Colonic mucosa (tissue), 4 donors: ENCODE measurements around the gene SMIM7. TPM values are rescaled to one million over a fixed set of nuclear protein-coding genes. Genes with fewer than 3 reads are reported as not detected.
"Not testable (repeated sequence)": the region's sequence is repeated elsewhere in the genome, so short reads cannot be mapped to it uniquely, and the experiment has no call there.

Source experiments
- DNase-seq: peaks from one replicate; pipeline ENCODE4 v3.0.0-alpha.2; 2020
- H3K27ac ChIP-seq: fragments of 200-600 bp; one replicate; pipeline ENCODE4 v1.8.0; 2021
- H3K27me3 ChIP-seq: fragments of 200-600 bp; one replicate; pipeline ENCODE4 v1.8.0; 2021
- H3K36me3 ChIP-seq: fragments of 200-600 bp; one replicate; pipeline ENCODE4 v1.8.0; 2021
- H3K4me1 ChIP-seq: fragments of 200-600 bp; one replicate; pipeline ENCODE4 v1.8.0; 2021; ENCODE audit warnings: mild to moderate bottlenecking
- H3K4me3 ChIP-seq: fragments of 200-600 bp; one replicate; pipeline ENCODE4 v1.8.0; 2021
- H3K9ac ChIP-seq, 2 donors: one replicate each; pipeline ENCODE4 v1.7.0; 2013; ENCODE audit warnings: control low read depth in 2 of 2, low read depth in 2 of 2, low read length in 2 of 2
- H3K9me3 ChIP-seq: fragments of 200-600 bp; one replicate; pipeline ENCODE4 v1.8.0; 2021
- CTCF ChIP-seq: fragments of 200-600 bp; IDR thresholded peaks from one replicate; pipeline ENCODE4 v1.8.0; 2022; ENCODE audit warnings: antibody characterized with exemption, mild to moderate bottlenecking
- intact Hi-C: fragments of 100-400 bp; cut with DNase I; formaldehyde crosslinking; loops from one replicate; pipeline ENCODE4 v1.14.1; 2022
- total RNA-seq, 2 donors: library from RNA; stranded (reverse); fragmentation: NEBNext Ultra II Directional in 1 of 2; extraction: Animal tissue kit (Norgen Biotek cat#: 25700) in 1 of 2; gene quantifications; one replicate each; pipeline ENCODE4 v1.2.1, GENCODE V29; 2021
- donor health status: healthy.
- donor health status: DM: no; HTN: no; CAD: no.
- donor health status: DM: no; HTN: no; CAD: no.

The SMIM7 gene
- total RNA-seq, 2 donors from 2014 or later, result 58.2 to 64.8 TPM

- intact Hi-C loops, result no loop called here
Observed at GRCh38 chr19:16676101-16676798, 16.3 kb upstream of the SMIM7 start.

GRCh38 chr19:16673839-16674238, 13.9 kb upstream of the SMIM7 start:
- H3K36me3 ChIP-seq, H3K27me3 ChIP-seq, H3K9me3 ChIP-seq, H3K4me3 ChIP-seq, H3K4me1 ChIP-seq, intact Hi-C loops, H3K9ac ChIP-seq, DNase-seq, H3K27ac ChIP-seq: not testable (repeated sequence)

More at GRCh38 chr19:16676101-16676798, 16.3 kb upstream of the SMIM7 start:
- Histone ChIP-seq H3K9ac (no peak overlapping the region), H3K36me3 (peaks cover 3% of the 10 kb centered on the region), H3K27ac (no peak overlapping the region), H3K4me1 (peaks cover 4% of the 10 kb centered on the region), H3K9me3 (no peaks in the 10 kb centered on the region), H3K4me3 (no peak overlapping the region), H3K27me3 (no peaks in the 10 kb centered on the region)
- DNase-seq, result no peak
- TF ChIP-seq CTCF, result no peak

- H3K4me1 ChIP-seq, result peaks cover 4% of the 10 kb centered on the region
- H3K4me3 ChIP-seq, result no peak overlapping the region
- H3K27ac ChIP-seq, result no peak overlapping the region
- no peaks in the 10 kb centered on the region for H3K9me3 ChIP-seq
- DNase-seq, result no peak
- H3K36me3 ChIP-seq, result no peaks in the 10 kb centered on the region
- no peak overlapping the region for H3K9ac ChIP-seq
- H3K27me3 ChIP-seq, result no peaks in the 10 kb centered on the region
- intact Hi-C loops, result no loop called here
- no peak for TF ChIP-seq CTCF
Observed at GRCh38 chr19:16673231-16673630, 13.3 kb upstream of the SMIM7 start.

- intact Hi-C loops, result no loop called here
- peak; percentile 37 for DNase-seq
- TF ChIP-seq CTCF, result no peak
- Histone ChIP-seq H3K9me3 (no peaks in the 10 kb centered on the region), H3K27ac (no peak overlapping the region), H3K9ac (no peak overlapping the region), H3K4me1 (peaks cover 4% of the 10 kb centered on the region), H3K4me3 (no peak overlapping the region), H3K36me3 (no peaks in the 10 kb centered on the region), H3K27me3 (no peaks in the 10 kb centered on the region)
Observed at GRCh38 chr19:16671652-16672274, 11.8 kb upstream of the SMIM7 start.

- no peaks in the 10 kb centered on the region for H3K9me3 ChIP-seq
- TF ChIP-seq CTCF, result no peak
- DNase-seq, result no peak
- intact Hi-C loops, result no loop called here
- no peak overlapping the region for H3K27ac ChIP-seq
- peaks cover 4% of the 10 kb centered on the region for H3K4me1 ChIP-seq
- H3K27me3 ChIP-seq, result no peaks in the 10 kb centered on the region
- H3K4me3 ChIP-seq, result no peak overlapping the region
- no peak overlapping the region for H3K9ac ChIP-seq
- no peaks in the 10 kb centered on the region for H3K36me3 ChIP-seq
Observed at GRCh38 chr19:16670291-16670690, 10.3 kb upstream of the SMIM7 start.

GRCh38 chr19:16668702-16669101, 8.8 kb upstream of the SMIM7 start:
- H3K27me3 ChIP-seq, DNase-seq, H3K36me3 ChIP-seq, H3K27ac ChIP-seq, H3K9me3 ChIP-seq, H3K9ac ChIP-seq, intact Hi-C loops, H3K4me3 ChIP-seq, H3K4me1 ChIP-seq: not testable (repeated sequence)
